ENCODE results near the gene SAMD5.

The SAMD5 gene

GRCh38 chr6:147569788-147570187 lies 61.3 kb downstream of the SAMD5 start:
- no peak for DNase-seq

- DNase-seq = no peak
Observed at GRCh38 chr6:147570681-147571080, 62.2 kb downstream of the SAMD5 start.

- DNase-seq = no peak
Observed at GRCh38 chr6:147577488-147577887, 69.0 kb downstream of the SAMD5 start.

GRCh38 chr6:147578159-147578558 lies 69.7 kb downstream of the SAMD5 start:
- no peak for DNase-seq

GRCh38 chr6:147578883-147579282 lies 70.4 kb downstream of the SAMD5 start:
- DNase-seq = no peak

- no peak for DNase-seq
Observed at GRCh38 chr6:147579667-147580066, 71.2 kb downstream of the SAMD5 start.

- DNase-seq = no peak
Observed at GRCh38 chr6:147582991-147583390, 74.5 kb downstream of the SAMD5 start.

- no peak for DNase-seq
Observed at GRCh38 chr6:147585256-147585655, 76.8 kb downstream of the SAMD5 start.

- no peak for DNase-seq
Observed at GRCh38 chr6:147586044-147586443, 77.6 kb downstream of the SAMD5 start.

GRCh38 chr6:147587907-147588306 lies 79.4 kb downstream of the SAMD5 start:
- no peak for DNase-seq

GRCh38 chr6:147588469-147588868 lies 80.0 kb downstream of the SAMD5 start:
- no peak for DNase-seq

- DNase-seq = no peak
Observed at GRCh38 chr6:147589739-147590250, 81.3 kb downstream of the SAMD5 start.

GRCh38 chr6:147595961-147596360 lies 87.5 kb downstream of the SAMD5 start:
- no peak for DNase-seq

- no peak for DNase-seq
Observed at GRCh38 chr6:147603392-147604081, 95.0 kb downstream of the SAMD5 start.

GRCh38 chr6:147604373-147604772 lies 95.9 kb downstream of the SAMD5 start:
- no peak for DNase-seq

GRCh38 chr6:147611992-147612391 lies 103.5 kb downstream of the SAMD5 start:
- no peak for DNase-seq

GRCh38 chr6:147614501-147614900 lies 106.0 kb downstream of the SAMD5 start:
- no peak for DNase-seq

- no peak for DNase-seq
Observed at GRCh38 chr6:147615659-147616456, 107.4 kb downstream of the SAMD5 start.

GRCh38 chr6:147617366-147617765 lies 108.9 kb downstream of the SAMD5 start:
- no peak for DNase-seq

- DNase-seq = no peak
Observed at GRCh38 chr6:147618457-147618856, 110.0 kb downstream of the SAMD5 start.

- DNase-seq = no peak
Observed at GRCh38 chr6:147618927-147619326, 110.4 kb downstream of the SAMD5 start.

Data from SIG-M5 (cell line).